H1 (cell line): ENCODE measurements around the gene GPR135.

Experiments
- CTCF ChIP-seq, 3 experiments: IDR thresholded peaks; 1 replicate in 2 of 3; 2 replicates in 1 of 3; pipeline versions ENCODE4 v1.5.1 to v1.6.1; 2011; ENCODE audit warnings: low read length in 3 of 3, mild to moderate bottlenecking in 3 of 3, inconsistent platforms in 2 of 3, low read depth in 1 of 3, moderate library complexity in 1 of 3; ENCODE audit not compliant: insufficient read depth in 1 of 3; ENCODE audit errors: control extremely low read depth in 1 of 3
- GABPA ChIP-seq: IDR thresholded peaks from 2 replicates; pipeline ENCODE4 v1.6.1; 2011; ENCODE audit warnings: mild to moderate bottlenecking, low read length, moderate library complexity, borderline replicate concordance; ENCODE audit not compliant: insufficient read depth
- NRF1 ChIP-seq: IDR thresholded peaks from 2 replicates; pipeline ENCODE4 v1.6.1; 2011; ENCODE audit warnings: mild to moderate bottlenecking, low read depth, low read length, improper control_type of control experiment
- POLR2A ChIP-seq, 2 experiments: IDR thresholded peaks; 1 replicate in 1 of 2; 2 replicates in 1 of 2; pipeline ENCODE4 v1.6.1; 2011; ENCODE audit warnings: low read depth in 2 of 2, low read length in 2 of 2, mild to moderate bottlenecking in 2 of 2; ENCODE audit errors: control extremely low read depth in 1 of 2

GRCh38 chr14:59510966-59511365 is 45.8 kb upstream of the GPR135 start:
- TF ChIP-seq CTCF (IDR thresholded peaks at IDR 0.05; ENCODE audit: control extremely low read depth in 1 of 3, insufficient read depth in 1 of 3, low read depth in 1 of 3, low read length in 3 of 3) = no peak
- TF ChIP-seq GABPA = no peak
- TF ChIP-seq POLR2A (IDR thresholded peaks at IDR 0.05; ENCODE audit: control extremely low read depth in 1 of 2, low read depth in 2 of 2, low read length in 2 of 2) = no peak
- TF ChIP-seq NRF1 = no peak
